Measurements from ENCODE around the gene GSAP.

Gene GSAP

DNA sequence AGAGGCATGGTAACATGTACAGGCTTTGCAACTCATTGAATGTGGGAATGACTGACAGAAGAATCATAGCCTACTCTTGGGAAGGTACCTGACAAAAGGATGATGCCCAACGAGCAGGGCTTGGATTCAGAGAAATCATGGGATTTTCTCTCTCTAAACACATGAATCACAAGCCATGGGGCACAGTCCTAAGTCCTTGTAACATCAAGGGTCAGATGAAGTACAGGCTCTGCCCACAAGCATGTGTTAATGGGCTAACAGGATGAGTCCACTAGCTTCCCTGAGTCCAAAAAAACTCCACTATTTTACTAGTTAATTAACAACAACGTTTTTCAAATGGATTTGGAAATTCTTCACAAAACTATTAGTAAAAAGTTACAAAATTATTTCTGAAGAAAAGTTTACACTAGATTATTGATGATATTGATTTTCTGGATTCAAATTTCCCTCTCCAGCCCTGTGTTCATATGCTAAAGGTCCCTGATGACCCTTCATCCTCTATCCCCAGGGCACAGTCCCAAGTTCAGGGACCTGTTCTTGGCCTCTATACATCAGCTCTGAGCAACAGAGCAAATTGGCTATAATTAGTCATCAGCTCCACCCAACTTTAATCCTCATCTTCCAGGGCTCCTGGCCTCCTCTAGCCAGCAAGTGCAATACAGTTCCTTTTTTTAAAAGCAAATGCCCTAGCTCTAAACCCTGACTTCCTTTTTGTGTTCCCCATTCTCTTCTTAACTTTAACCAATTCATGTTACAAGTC is 99.8 kb downstream of the GSAP start:
- no peaks in the 10 kb centered on the region for H3K79me2 ChIP-seq (ENCODE audit: control insufficient read depth, insufficient read depth, low read length, unreplicated experiment)
- H2AFZ ChIP-seq (ENCODE audit: low read length, unreplicated experiment), result no peak overlapping the region
- H3K4me3 ChIP-seq (ENCODE audit: low read depth, low read length), result no peak overlapping the region
- H3K4me1 ChIP-seq (ENCODE audit: control insufficient read depth, insufficient read depth, low read length, unreplicated experiment), result peaks cover 5% of the 10 kb centered on the region
- H3K27me3 ChIP-seq (ENCODE audit: insufficient read depth, low read length), result no peaks in the 10 kb centered on the region
- no peak overlapping the region for H3K27ac ChIP-seq (ENCODE audit: low read depth, low read length)
- 0 out of 2 replicates have a peak, but pooled peaks cover 4% of the 10 kb centered on the region for H3K36me3 ChIP-seq (ENCODE audit: insufficient read depth, low read length)

DNA sequence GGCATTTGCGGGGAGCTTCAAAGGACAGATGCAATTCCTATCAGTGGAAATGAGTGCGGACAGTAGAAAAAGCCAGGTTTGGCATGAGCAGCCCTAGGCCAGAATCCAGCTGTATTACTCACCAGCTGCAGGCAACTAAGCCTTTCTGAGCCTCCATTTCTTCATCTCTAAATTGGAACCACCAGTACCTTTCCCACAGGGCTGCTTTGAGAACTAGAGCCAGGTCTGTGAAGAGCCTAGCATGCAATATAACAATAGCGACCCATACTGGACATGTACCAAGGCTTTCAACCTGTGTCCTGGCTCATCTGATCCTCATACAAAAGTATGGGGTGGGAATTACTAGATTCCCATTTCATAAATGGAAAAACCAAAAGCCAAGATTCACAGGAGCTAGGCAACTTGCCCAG is 101.0 kb downstream of the GSAP start:
- H3K4me3 ChIP-seq (ENCODE audit: low read depth, low read length), result no peak overlapping the region
- no peak overlapping the region for H3K27ac ChIP-seq (ENCODE audit: low read depth, low read length)

DNA sequence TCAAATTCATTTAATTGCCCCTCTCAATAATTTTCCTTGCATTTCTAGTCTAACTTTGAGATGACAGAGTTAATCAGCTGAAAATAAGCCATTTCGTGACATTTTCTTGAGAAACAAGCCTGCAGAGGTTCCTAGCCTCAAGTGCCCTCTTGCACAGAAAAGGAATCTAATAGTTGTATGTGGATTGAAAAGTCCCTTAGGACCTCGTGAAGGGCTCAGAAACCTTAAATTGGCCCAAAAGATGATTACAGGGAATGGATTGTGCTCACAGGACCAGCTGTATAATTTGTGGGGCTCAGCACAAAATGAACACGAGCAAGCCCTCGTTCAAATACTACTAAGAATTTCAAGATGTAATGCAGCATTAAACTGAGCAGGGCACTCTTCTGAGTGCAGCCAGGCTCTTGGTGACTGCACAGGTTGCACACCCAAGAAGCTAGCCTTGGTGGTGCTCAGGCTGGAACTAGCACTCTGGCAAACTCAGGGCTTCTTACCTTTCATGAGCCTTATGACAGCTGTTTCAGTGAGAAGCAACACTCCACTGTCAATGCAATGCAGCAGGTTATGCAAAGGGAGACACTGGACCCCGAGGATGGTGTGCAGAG is 102.2 kb downstream of the GSAP start:
- Histone ChIP-seq H3K27me3 (ENCODE audit: insufficient read depth, low read length) (no peaks in the 10 kb centered on the region), H3K4me3 (ENCODE audit: low read depth, low read length) (no peak overlapping the region), H3K27ac (ENCODE audit: low read depth, low read length) (no peak overlapping the region), H3K36me3 (ENCODE audit: insufficient read depth, low read length) (peaks cover 5% of the 10 kb centered on the region; the same call in 1 of the 2 replicates), H3K79me2 (ENCODE audit: control insufficient read depth, insufficient read depth, low read length, unreplicated experiment) (no peaks in the 10 kb centered on the region), H3K4me1 (ENCODE audit: control insufficient read depth, insufficient read depth, low read length, unreplicated experiment) (peaks cover 5% of the 10 kb centered on the region), H2AFZ (ENCODE audit: low read length, unreplicated experiment) (no peak overlapping the region)

More for the DNA sequence above, 101.0 kb downstream of the GSAP start:
- H3K79me2 ChIP-seq (ENCODE audit: control insufficient read depth, insufficient read depth, low read length, unreplicated experiment), result no peaks in the 10 kb centered on the region
- H3K27me3 ChIP-seq (ENCODE audit: insufficient read depth, low read length), result no peaks in the 10 kb centered on the region
- no peak overlapping the region for H2AFZ ChIP-seq (ENCODE audit: low read length, unreplicated experiment)
- H3K36me3 ChIP-seq (ENCODE audit: insufficient read depth, low read length), result peaks cover 8% of the 10 kb centered on the region; the same call in 1 of the 2 replicates
- peaks cover 5% of the 10 kb centered on the region for H3K4me1 ChIP-seq (ENCODE audit: control insufficient read depth, insufficient read depth, low read length, unreplicated experiment)

DNA sequence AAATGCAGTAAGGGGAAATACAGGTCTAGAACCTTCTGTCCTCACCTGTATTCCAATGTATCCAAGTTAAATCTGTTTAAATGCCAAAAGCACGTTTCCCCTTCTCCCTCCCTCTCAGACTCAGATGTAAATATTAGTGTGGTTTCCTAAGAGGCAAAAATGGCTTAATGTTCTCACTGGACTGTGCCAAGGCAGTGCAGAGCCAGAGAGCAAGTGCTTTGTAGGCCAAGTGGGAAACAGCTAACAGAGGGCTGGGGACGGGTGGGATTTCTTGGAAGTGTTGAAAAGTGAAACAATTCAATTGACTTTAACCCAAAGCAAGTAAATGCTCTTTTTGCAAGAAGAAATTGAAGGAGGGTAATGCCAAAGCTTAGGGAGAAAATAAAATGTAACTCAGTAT is 103.1 kb downstream of the GSAP start:
- H3K4me1 ChIP-seq (ENCODE audit: control insufficient read depth, insufficient read depth, low read length, unreplicated experiment), result peaks cover 5% of the 10 kb centered on the region
- H3K27me3 ChIP-seq (ENCODE audit: insufficient read depth, low read length), result no peaks in the 10 kb centered on the region

DNA sequence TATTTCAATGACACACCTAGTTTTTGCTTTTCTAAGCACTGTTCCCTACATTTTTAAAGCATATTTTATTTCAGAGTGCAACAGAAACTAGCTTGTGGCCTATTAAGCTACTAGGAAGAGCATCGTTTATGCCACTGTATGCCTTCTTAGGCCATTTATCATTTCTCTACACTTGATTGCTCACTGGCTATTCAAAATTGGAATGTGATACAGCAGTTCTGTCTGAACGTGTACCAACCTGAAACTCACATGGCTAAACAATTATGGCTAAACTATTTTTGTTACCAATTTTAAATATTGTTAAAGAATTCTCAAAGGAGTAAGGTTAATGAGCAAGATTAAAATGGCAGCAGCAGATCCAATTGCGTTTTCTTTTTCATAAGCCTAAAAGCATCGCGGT is 105.2 kb downstream of the GSAP start:
- H3K79me2 ChIP-seq (ENCODE audit: control insufficient read depth, insufficient read depth, low read length, unreplicated experiment), result no peaks in the 10 kb centered on the region
- H3K36me3 ChIP-seq (ENCODE audit: insufficient read depth, low read length), result peaks cover 10% of the 10 kb centered on the region; the same call in 1 of the 2 replicates
- no peak overlapping the region for H3K27ac ChIP-seq (ENCODE audit: low read depth, low read length)
- no peak overlapping the region for H3K4me3 ChIP-seq (ENCODE audit: low read depth, low read length)
- no peaks in the 10 kb centered on the region for H3K27me3 ChIP-seq (ENCODE audit: insufficient read depth, low read length)
- H2AFZ ChIP-seq (ENCODE audit: low read length, unreplicated experiment), result no peak overlapping the region
- no peaks in the 10 kb centered on the region for H3K4me1 ChIP-seq (ENCODE audit: control insufficient read depth, insufficient read depth, low read length, unreplicated experiment)

More for the DNA sequence above, 103.1 kb downstream of the GSAP start:
- Histone ChIP-seq H3K4me3 (ENCODE audit: low read depth, low read length) (no peak overlapping the region), H3K36me3 (ENCODE audit: insufficient read depth, low read length) (peaks cover 10% of the 10 kb centered on the region; the same call in 1 of the 2 replicates), H2AFZ (ENCODE audit: low read length, unreplicated experiment) (no peak overlapping the region), H3K79me2 (ENCODE audit: control insufficient read depth, insufficient read depth, low read length, unreplicated experiment) (no peaks in the 10 kb centered on the region), H3K27ac (ENCODE audit: low read depth, low read length) (no peak overlapping the region)

DNA sequence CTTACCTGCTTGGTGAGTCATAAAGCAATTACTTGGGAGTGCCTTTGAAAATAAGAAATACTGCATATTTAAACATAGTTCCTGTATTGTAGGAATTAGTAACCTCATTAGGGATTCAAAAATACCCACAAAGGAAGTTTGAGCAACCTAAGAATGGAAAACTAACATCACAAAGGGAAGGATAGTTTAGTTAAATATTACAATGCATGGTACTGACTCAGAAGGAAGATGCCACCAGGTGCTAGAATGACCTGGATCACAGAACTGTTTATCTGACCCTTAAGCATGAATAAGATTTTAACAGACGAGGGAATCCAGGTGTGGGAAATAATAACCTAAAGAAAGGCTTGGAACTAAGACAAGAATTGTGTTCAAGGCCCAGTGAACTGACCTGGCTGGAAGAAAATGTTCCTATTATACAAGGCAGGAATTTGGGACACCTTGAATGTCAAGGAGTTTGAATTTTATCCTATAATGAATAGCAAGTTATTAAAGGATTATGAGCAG is 106.4 kb downstream of the GSAP start:
- Histone ChIP-seq H3K36me3 (ENCODE audit: insufficient read depth, low read length) (peaks cover 10% of the 10 kb centered on the region; the same call in 1 of the 2 replicates), H3K4me3 (ENCODE audit: low read depth, low read length) (no peak overlapping the region), H2AFZ (ENCODE audit: low read length, unreplicated experiment) (no peak overlapping the region), H3K27me3 (ENCODE audit: insufficient read depth, low read length) (no peaks in the 10 kb centered on the region), H3K4me1 (ENCODE audit: control insufficient read depth, insufficient read depth, low read length, unreplicated experiment) (no peaks in the 10 kb centered on the region), H3K27ac (ENCODE audit: low read depth, low read length) (no peak overlapping the region), H3K79me2 (ENCODE audit: control insufficient read depth, insufficient read depth, low read length, unreplicated experiment) (no peaks in the 10 kb centered on the region)

DNA sequence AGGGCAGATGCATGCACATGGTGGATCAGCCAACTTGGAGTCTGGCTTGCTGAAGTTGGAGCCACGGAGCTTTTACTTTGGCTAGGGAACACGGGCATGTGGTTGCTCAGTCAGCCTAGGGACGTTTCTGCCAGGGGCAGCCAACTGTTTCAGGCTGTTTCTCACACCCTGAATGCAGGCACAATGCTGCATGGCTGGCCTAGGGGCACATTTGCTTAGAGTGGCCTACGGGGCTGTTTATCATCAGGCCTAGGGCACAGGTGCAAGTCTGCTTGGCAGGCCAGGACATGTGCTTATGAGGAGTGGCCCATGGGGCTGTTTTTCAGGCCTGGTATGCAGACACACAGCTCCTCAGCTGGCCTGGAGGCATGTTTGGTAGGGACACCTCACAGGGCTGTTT is 107.4 kb downstream of the GSAP start:
- no peaks in the 10 kb centered on the region for H3K4me1 ChIP-seq (ENCODE audit: control insufficient read depth, insufficient read depth, low read length, unreplicated experiment)
- H3K27ac ChIP-seq (ENCODE audit: low read depth, low read length), result no peak overlapping the region
- no peak overlapping the region for H3K4me3 ChIP-seq (ENCODE audit: low read depth, low read length)
- no peak overlapping the region for H2AFZ ChIP-seq (ENCODE audit: low read length, unreplicated experiment)
- H3K36me3 ChIP-seq (ENCODE audit: insufficient read depth, low read length), result peaks cover 10% of the 10 kb centered on the region; the same call in 1 of the 2 replicates
- H3K27me3 ChIP-seq (ENCODE audit: insufficient read depth, low read length), result no peaks in the 10 kb centered on the region
- H3K79me2 ChIP-seq (ENCODE audit: control insufficient read depth, insufficient read depth, low read length, unreplicated experiment), result no peaks in the 10 kb centered on the region

DNA sequence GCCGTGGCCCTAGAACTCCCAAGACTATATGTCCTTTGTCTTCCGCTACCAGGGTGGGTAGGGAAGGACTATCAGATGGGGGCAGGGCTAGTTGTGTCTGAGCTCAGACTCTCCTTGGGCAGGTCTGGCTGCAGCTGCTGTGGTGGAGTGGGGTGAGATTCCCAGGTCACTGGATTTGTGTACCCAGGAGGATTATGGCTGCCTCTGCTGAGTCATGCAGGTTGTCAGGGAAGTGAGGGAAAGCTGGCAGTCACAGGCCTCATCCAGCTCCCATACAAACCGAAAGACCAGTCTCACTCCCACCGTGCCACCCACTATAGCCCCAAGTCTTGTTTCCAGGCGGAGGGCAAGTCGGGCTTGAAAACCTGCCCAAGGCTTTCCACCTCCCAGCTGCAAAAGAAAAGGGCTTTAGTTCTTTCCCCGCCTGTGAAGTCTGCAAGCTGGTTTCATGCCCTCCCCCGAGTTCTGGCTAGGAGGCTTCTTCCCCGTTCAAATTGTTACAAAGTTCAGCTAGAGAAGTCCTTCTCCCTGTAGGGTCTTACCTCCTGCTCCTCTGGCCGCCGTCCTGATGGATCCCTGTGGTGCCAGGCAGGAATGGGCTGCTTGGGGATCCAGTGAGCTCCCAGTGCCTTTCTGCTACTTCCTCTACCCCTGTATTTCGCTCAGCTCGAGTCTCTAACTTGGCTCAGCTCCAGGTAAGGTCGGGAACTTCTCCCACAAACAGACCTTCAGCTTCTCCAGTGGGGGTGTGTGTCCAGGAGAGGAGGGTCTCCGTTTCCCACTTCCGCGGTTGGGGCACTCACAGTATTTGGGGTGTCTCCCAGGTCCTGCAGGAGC is 109.7 kb downstream of the GSAP start:
- no peak overlapping the region for H3K27ac ChIP-seq (ENCODE audit: low read depth, low read length)
- no peaks in the 10 kb centered on the region for H3K27me3 ChIP-seq (ENCODE audit: insufficient read depth, low read length)
- no peaks in the 10 kb centered on the region for H3K4me1 ChIP-seq (ENCODE audit: control insufficient read depth, insufficient read depth, low read length, unreplicated experiment)
- no peak overlapping the region for H2AFZ ChIP-seq (ENCODE audit: low read length, unreplicated experiment)
- H3K36me3 ChIP-seq (ENCODE audit: insufficient read depth, low read length), result peaks cover 10% of the 10 kb centered on the region; the same call in 1 of the 2 replicates
- no peaks in the 10 kb centered on the region for H3K79me2 ChIP-seq (ENCODE audit: control insufficient read depth, insufficient read depth, low read length, unreplicated experiment)
- no peak overlapping the region for H3K4me3 ChIP-seq (ENCODE audit: low read depth, low read length)

DNA sequence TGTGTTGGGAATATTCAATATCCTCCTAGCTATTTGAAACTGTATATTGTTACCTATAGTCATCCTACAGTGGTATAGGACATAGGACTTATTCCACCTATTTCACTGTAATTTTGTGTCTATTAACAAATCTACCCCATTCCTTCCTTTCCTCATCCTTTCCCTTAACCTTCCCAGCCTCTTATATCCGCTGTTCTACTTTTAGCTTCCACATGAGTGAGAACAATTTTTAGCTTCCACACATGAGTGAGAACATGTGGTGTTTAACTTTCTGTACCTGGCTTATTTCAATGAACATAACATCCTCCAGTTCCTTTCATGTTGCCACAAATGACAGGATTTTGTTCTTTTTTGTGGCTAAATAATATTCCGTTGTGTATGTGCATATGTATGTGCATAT is 120.6 kb downstream of the GSAP start:
- H3K27ac ChIP-seq (ENCODE audit: low read depth, low read length), result no peak overlapping the region
- no peak overlapping the region for H2AFZ ChIP-seq (ENCODE audit: low read length, unreplicated experiment)
- H3K36me3 ChIP-seq (ENCODE audit: insufficient read depth, low read length), result no peaks in the 10 kb centered on the region
- no peaks in the 10 kb centered on the region for H3K27me3 ChIP-seq (ENCODE audit: insufficient read depth, low read length)
- H3K79me2 ChIP-seq (ENCODE audit: control insufficient read depth, insufficient read depth, low read length, unreplicated experiment), result no peaks in the 10 kb centered on the region
- H3K4me1 ChIP-seq (ENCODE audit: control insufficient read depth, insufficient read depth, low read length, unreplicated experiment), result no peaks in the 10 kb centered on the region
- H3K4me3 ChIP-seq (ENCODE audit: low read depth, low read length), result no peak overlapping the region

DNA sequence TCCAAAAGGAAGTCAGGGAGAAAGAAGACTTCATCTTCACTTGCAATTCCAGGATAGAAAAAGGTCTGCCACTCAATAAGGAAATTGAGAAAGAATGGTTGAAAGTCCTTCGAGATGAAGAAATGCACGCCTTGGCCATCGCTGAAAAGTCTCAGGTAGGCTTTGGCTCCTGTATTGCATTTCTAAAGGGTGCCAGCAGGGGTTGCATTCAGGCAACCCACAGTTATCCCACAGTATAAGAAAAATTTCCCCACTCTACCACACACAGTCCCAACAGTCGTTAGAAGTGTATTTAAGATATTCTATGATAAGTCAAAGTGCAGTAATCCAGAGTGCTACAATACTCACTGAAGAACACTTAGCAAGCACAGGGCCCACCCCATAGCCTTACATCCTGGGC is 123.1 kb downstream of the GSAP start:
- Histone ChIP-seq H3K4me1 (ENCODE audit: control insufficient read depth, insufficient read depth, low read length, unreplicated experiment) (no peaks in the 10 kb centered on the region), H3K27ac (ENCODE audit: low read depth, low read length) (no peak overlapping the region), H3K79me2 (ENCODE audit: control insufficient read depth, insufficient read depth, low read length, unreplicated experiment) (no peaks in the 10 kb centered on the region), H3K36me3 (ENCODE audit: insufficient read depth, low read length) (no peaks in the 10 kb centered on the region), H3K4me3 (ENCODE audit: low read depth, low read length) (no peak overlapping the region), H2AFZ (ENCODE audit: low read length, unreplicated experiment) (no peak overlapping the region), H3K27me3 (ENCODE audit: insufficient read depth, low read length) (no peaks in the 10 kb centered on the region)
